22Rv1 (cell line): ENCODE data around the gene PPFIBP2.

Experiments
- H3K27ac ChIP-seq: fragments of 450-650 bp; 2 replicates; pipeline ENCODE4 v1.5.1; 2017
- CTCF ChIP-seq: fragments of 450-650 bp; IDR thresholded peaks from 2 replicates; pipeline ENCODE4 v1.5.1; 2017; ENCODE audit warnings: mild to moderate bottlenecking
- ZFX ChIP-seq: fragments of 450-650 bp; IDR thresholded peaks from 2 replicates; pipeline ENCODE4 v1.6.1; 2017; ENCODE audit warnings: antibody characterized with exemption, borderline replicate concordance

Gene PPFIBP2

DNA sequence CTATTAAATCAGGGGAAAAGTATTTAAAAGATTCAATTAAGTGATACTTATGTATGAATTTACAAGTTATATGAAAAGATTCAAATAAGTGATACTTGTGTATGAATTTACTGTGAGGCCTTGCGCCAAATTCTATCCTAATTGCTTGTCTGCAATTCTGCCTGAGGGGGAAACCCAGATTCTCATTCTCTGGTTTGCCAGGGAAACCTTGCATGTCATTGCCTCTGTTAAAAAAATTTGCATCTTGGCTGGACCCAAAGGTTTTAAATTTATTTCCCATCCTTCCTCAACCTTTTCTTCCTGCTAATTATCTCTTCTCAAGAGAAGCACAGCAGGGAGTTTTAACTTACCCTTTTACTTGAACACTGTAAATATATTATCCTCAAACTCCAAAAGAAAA, 14.7 kb upstream of the PPFIBP2 start:
- H3K27ac ChIP-seq: no peak overlapping the region
- no peak for TF ChIP-seq ZFX
- TF ChIP-seq CTCF: no peak

DNA sequence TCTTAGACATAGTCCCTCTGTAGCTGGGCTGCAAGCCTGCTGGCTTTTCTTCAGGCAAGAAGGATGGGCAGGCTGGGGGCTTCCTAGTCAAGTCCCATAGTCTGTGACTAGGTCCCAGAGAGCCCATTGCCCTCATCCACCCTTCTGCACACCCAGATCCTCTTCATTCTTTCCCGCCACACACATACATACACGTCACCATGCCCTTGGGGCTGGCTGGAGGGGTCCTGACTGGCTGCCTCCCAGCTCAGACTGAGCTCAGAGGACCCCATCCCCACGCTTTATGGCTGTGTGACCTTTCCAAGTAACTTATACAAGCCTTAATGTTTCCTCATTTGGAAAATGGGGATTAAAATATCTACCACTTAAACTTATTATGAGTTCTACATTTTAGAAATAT, 13.5 kb upstream of the PPFIBP2 start:
- TF ChIP-seq CTCF (no peak), ZFX (no peak)
- H3K27ac ChIP-seq: no peak overlapping the region

GRCh38 chr11:7501251-7501650, 12.5 kb upstream of the PPFIBP2 start:
- no peak overlapping the region for H3K27ac ChIP-seq
- TF ChIP-seq CTCF: no peak
- TF ChIP-seq ZFX: no peak

GRCh38 chr11:7501894-7502293, 11.9 kb upstream of the PPFIBP2 start:
- no peak for TF ChIP-seq CTCF
- TF ChIP-seq ZFX: no peak
- H3K27ac ChIP-seq: no peak overlapping the region

DNA sequence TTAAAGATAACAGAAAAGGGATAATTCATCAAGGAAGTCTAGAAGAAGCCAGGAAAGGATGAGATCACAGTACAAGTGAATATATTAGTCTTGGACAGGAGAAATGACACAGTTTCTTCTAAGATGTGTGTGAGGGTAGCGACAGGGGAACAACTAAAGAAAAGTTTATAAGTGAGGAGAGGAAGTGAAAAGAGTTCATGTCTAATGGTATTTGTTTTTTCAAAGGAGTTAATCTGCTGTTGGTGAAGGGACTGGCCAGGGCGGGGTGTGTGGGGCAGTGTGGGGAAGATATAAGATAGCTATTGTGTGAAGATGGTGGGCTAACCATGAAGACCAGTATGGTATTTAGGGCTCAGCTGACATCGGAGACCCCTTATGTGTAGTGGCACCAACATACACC, 7.6 kb upstream of the PPFIBP2 start:
- H3K27ac ChIP-seq: no peak overlapping the region
- TF ChIP-seq CTCF: no peak
- no peak for TF ChIP-seq ZFX

- no peak for TF ChIP-seq CTCF
- TF ChIP-seq ZFX: no peak
- H3K27ac ChIP-seq: no peak overlapping the region
Measured at GRCh38 chr11:7508087-7508486, 5.7 kb upstream of the PPFIBP2 start.

DNA sequence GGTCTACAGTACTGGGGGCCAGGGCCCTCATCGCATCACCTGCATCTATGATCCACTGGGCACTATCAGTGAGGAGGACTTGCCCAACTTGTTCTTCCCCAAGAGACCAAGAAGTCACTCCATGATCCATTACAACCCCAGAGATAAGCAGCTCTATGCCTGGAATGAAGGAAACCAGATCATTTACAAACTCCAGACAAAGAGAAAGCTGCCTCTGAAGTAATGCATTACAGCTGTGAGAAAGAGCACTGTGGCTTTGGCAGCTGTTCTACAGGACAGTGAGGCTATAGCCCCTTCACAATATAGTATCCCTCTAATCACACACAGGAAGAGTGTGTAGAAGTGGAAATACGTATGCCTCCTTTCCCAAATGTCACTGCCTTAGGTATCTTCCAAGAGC, 3.8 kb upstream of the PPFIBP2 start:
- TF ChIP-seq ZFX (no peak), CTCF (no peak)
- H3K27ac ChIP-seq: no peak overlapping the region
